Activated CD4-positive, alpha-beta T cell treated with anti-CD3 and anti-CD28 coated beads, Interleukin-2, amount 10 ng/mL, durations not matched to agents 24 days and 14 days (primary cell): ENCODE results near the gene PSMB1. TPM values are rescaled to one million over a fixed set of nuclear protein-coding genes. Genes with fewer than 3 reads are reported as not detected.
"Not testable (repeated sequence)": the region's sequence is repeated elsewhere in the genome, so short reads cannot be mapped to it uniquely, and the experiment has no call there.

ENCODE experiments used
- DNase-seq: peaks from one replicate; pipeline ENCODE4 v3.0.0; 2022
- H3K27ac Mint-ChIP-seq: one replicate; pipeline ENCODE4 v1.8.0; 2022; ENCODE audit warnings: mild to moderate bottlenecking, mixed read lengths
- H3K27me3 Mint-ChIP-seq: one replicate; pipeline ENCODE4 v1.8.0; 2022; ENCODE audit warnings: mixed read lengths
- H3K36me3 Mint-ChIP-seq: one replicate; pipeline ENCODE4 v1.8.0; 2022; ENCODE audit warnings: low read depth, mild to moderate bottlenecking, mixed read lengths
- H3K4me1 Mint-ChIP-seq: one replicate; pipeline ENCODE4 v1.8.0; 2021; ENCODE audit warnings: mixed read lengths
- H3K4me3 Mint-ChIP-seq: one replicate; pipeline ENCODE4 v1.8.0; 2022; ENCODE audit warnings: mild to moderate bottlenecking, moderate library complexity, mixed read lengths
- H3K9me3 Mint-ChIP-seq: one replicate; pipeline ENCODE4 v1.8.0; 2021; ENCODE audit warnings: mixed read lengths
- intact Hi-C: fragments of 100-400 bp; cut with micrococcal nuclease; formaldehyde crosslinking; loops from one replicate; pipeline ENCODE4 v1.15.1; 2023
- total RNA-seq: library from RNA; stranded (reverse); gene quantifications from 2 replicates; pipeline ENCODE4 v1.2.3, GENCODE V29; 2022

The PSMB1 gene
- total RNA-seq, 1 donor from 2014 or later: 288 TPM

- peaks cover 33% of the 10 kb centered on the region for H3K36me3 Mint-ChIP-seq
- intact Hi-C loops: loop anchor here (1.0 kb wide), 3 partner anchors 248 to 852 kb away; partner anchors contain the start of genes C6orf120, DYNLT2, ERMARD and FAM120B
- no peak for DNase-seq
- no peak overlapping the region for H3K27ac Mint-ChIP-seq
- no peak overlapping the region for H3K4me3 Mint-ChIP-seq
- no peaks in the 10 kb centered on the region for H3K27me3 Mint-ChIP-seq
- no peaks in the 10 kb centered on the region for H3K9me3 Mint-ChIP-seq
- peaks cover 28% of the 10 kb centered on the region for H3K4me1 Mint-ChIP-seq
These were observed 1.7 kb upstream of the PSMB1 start for GRCh38 chr6:170554796-170555137.

GRCh38 chr6:170554013-170554795 is 1.1 kb upstream of the PSMB1 start, which contains the start of gene TBP:
Gene TBP, plus strand, starts transcription at chr6:170554369. Its CDS starts 2,661 bp downstream, at chr6:170557030.
- no peaks in the 10 kb centered on the region for H3K27me3 Mint-ChIP-seq
- no peak within 1 kb of the TSS for H3K4me3 Mint-ChIP-seq
- no peak within 1 kb of the TSS for H3K27ac Mint-ChIP-seq
- peak; percentile 99 for DNase-seq
- H3K9me3 Mint-ChIP-seq: no peaks in the 10 kb centered on the region
- intact Hi-C loops: loop anchor here (1.0 kb wide), 3 partner anchors 248 to 852 kb away; partner anchors contain the start of genes C6orf120, DYNLT2, ERMARD and FAM120B
- H3K36me3 Mint-ChIP-seq: peaks cover 33% of the 10 kb centered on the region
- H3K4me1 Mint-ChIP-seq: peaks cover 31% of the 10 kb centered on the region

- no peaks in the 10 kb centered on the region for H3K27me3 Mint-ChIP-seq
- intact Hi-C loops: loop anchor here (1.0 to 2.0 kb wide), 5 partner anchors 31 to 851 kb away; partner anchors contain the start of genes C6orf120, DYNLT2, ERMARD and FAM120B
- no peak overlapping the region for H3K27ac Mint-ChIP-seq
- peaks cover 36% of the 10 kb centered on the region for H3K4me1 Mint-ChIP-seq
- no peak overlapping the region for H3K4me3 Mint-ChIP-seq
- DNase-seq: no peak
- H3K9me3 Mint-ChIP-seq: no peaks in the 10 kb centered on the region
- H3K36me3 Mint-ChIP-seq: peaks cover 35% of the 10 kb centered on the region
These were observed 466 bp upstream of the PSMB1 start for GRCh38 chr6:170553534-170554012.

- no peak overlapping the region for H3K4me3 Mint-ChIP-seq
- no peaks in the 10 kb centered on the region for H3K27me3 Mint-ChIP-seq
- H3K4me1 Mint-ChIP-seq: peaks cover 32% of the 10 kb centered on the region
- DNase-seq: no peak
- H3K27ac Mint-ChIP-seq: no peak overlapping the region
- no peaks in the 10 kb centered on the region for H3K9me3 Mint-ChIP-seq
- peaks cover 73% of the 10 kb centered on the region for H3K36me3 Mint-ChIP-seq
- intact Hi-C loops: no loop called here
These were observed 7.7 kb downstream of the PSMB1 start for GRCh38 chr6:170545405-170545804.

GRCh38 chr6:170542031-170542719 is 10.9 kb downstream of the PSMB1 start:
- DNase-seq: no peak
- H3K36me3 Mint-ChIP-seq: peaks cover 69% of the 10 kb centered on the region
- no peaks in the 10 kb centered on the region for H3K9me3 Mint-ChIP-seq
- H3K4me1 Mint-ChIP-seq: peaks cover 18% of the 10 kb centered on the region
- intact Hi-C loops: no loop called here
- no peak overlapping the region for H3K4me3 Mint-ChIP-seq
- no peak overlapping the region for H3K27ac Mint-ChIP-seq
- no peaks in the 10 kb centered on the region for H3K27me3 Mint-ChIP-seq

GRCh38 chr6:170537329-170537728 is 15.8 kb downstream of the PSMB1 start:
- H3K4me1 Mint-ChIP-seq: peaks cover 14% of the 10 kb centered on the region
- H3K27ac Mint-ChIP-seq: no peak overlapping the region
- intact Hi-C loops: no loop called here
- H3K27me3 Mint-ChIP-seq: no peaks in the 10 kb centered on the region
- H3K9me3 Mint-ChIP-seq: no peaks in the 10 kb centered on the region
- H3K4me3 Mint-ChIP-seq: no peak overlapping the region
- H3K36me3 Mint-ChIP-seq: peaks cover 64% of the 10 kb centered on the region
- DNase-seq: no peak

GRCh38 chr6:170536671-170537070 is 16.4 kb downstream of the PSMB1 start:
- Mint-ChIP-seq H3K4me3 (no peak overlapping the region), H3K4me1 (peaks cover 12% of the 10 kb centered on the region), H3K36me3 (peaks cover 60% of the 10 kb centered on the region), H3K27me3 (no peaks in the 10 kb centered on the region), H3K9me3 (no peaks in the 10 kb centered on the region), H3K27ac (no peak overlapping the region)
- intact Hi-C loops: no loop called here
- DNase-seq: no peak

- Mint-ChIP-seq H3K36me3 (peaks cover 50% of the 10 kb centered on the region), H3K9me3 (no peaks in the 10 kb centered on the region), H3K4me1 (peaks cover 2% of the 10 kb centered on the region), H3K27ac (no peak overlapping the region), H3K4me3 (no peak overlapping the region), H3K27me3 (no peaks in the 10 kb centered on the region)
- intact Hi-C loops: no loop called here
- DNase-seq: no peak
These were observed 18.1 kb downstream of the PSMB1 start for GRCh38 chr6:170535004-170535403.

- Mint-ChIP-seq H3K36me3 (peaks cover 42% of the 10 kb centered on the region), H3K27ac (no peak overlapping the region), H3K4me1 (peaks cover under 1% of the 10 kb centered on the region), H3K4me3 (no peak overlapping the region), H3K27me3 (no peaks in the 10 kb centered on the region), H3K9me3 (no peaks in the 10 kb centered on the region)
- DNase-seq: no peak
- intact Hi-C loops: loop anchor here (5.0 kb wide), 2 partner anchors 701 to 1636 kb away; no protein-coding TSS in a partner anchor
These were observed 19.3 kb downstream of the PSMB1 start for GRCh38 chr6:170533792-170534191.

GRCh38 chr6:170532867-170533488 is 20.1 kb downstream of the PSMB1 start:
- DNase-seq: no peak
- Mint-ChIP-seq H3K27me3 (no peaks in the 10 kb centered on the region), H3K4me3 (no peak overlapping the region), H3K27ac (no peak overlapping the region), H3K36me3 (peaks cover 38% of the 10 kb centered on the region), H3K9me3 (no peaks in the 10 kb centered on the region), H3K4me1 (peaks cover 6% of the 10 kb centered on the region)
- intact Hi-C loops: loop anchor here (5.0 kb wide), 2 partner anchors 701 to 1636 kb away; no protein-coding TSS in a partner anchor

GRCh38 chr6:170529839-170530469 is 23.2 kb downstream of the PSMB1 start:
- H3K27me3 Mint-ChIP-seq: peaks cover 10% of the 10 kb centered on the region
- intact Hi-C loops: loop anchor here (1.0 to 10.0 kb wide), 4 partner anchors 225 to 1633 kb away; partner anchors contain the start of gene FAM120B

GRCh38 chr6:170527995-170528394 is 25.1 kb downstream of the PSMB1 start:
- H3K27me3 Mint-ChIP-seq: peaks cover 19% of the 10 kb centered on the region
- H3K27ac Mint-ChIP-seq, H3K36me3 Mint-ChIP-seq, DNase-seq, H3K4me1 Mint-ChIP-seq, H3K9me3 Mint-ChIP-seq, H3K4me3 Mint-ChIP-seq: not testable (repeated sequence)
- intact Hi-C loops: loop anchor here (10.0 kb wide), 1 partner anchor 223 kb away; the partner anchor contains the start of gene FAM120B

More at GRCh38 chr6:170529839-170530469, 23.2 kb downstream of the PSMB1 start:
- Mint-ChIP-seq H3K4me3 (no peak overlapping the region), H3K27ac (no peak overlapping the region), H3K36me3 (peaks cover 11% of the 10 kb centered on the region), H3K9me3 (no peaks in the 10 kb centered on the region), H3K4me1 (peaks cover 6% of the 10 kb centered on the region)
- DNase-seq: peak; percentile 89

- DNase-seq: no peak
- no peak overlapping the region for H3K4me3 Mint-ChIP-seq
- H3K4me1 Mint-ChIP-seq: peaks cover 9% of the 10 kb centered on the region
- H3K36me3 Mint-ChIP-seq: no peaks in the 10 kb centered on the region
- H3K27me3 Mint-ChIP-seq: peaks cover 26% of the 10 kb centered on the region
- intact Hi-C loops: loop anchor here (10.0 kb wide), 1 partner anchor 221 kb away; the partner anchor contains the start of gene FAM120B
- H3K9me3 Mint-ChIP-seq: no peaks in the 10 kb centered on the region
- no peak overlapping the region for H3K27ac Mint-ChIP-seq
These were observed 27.3 kb downstream of the PSMB1 start for GRCh38 chr6:170525795-170526194.
